DOHH2 (cell line): ENCODE data around the gene RBM47.

Source experiments
- H3F3A ChIP-seq: fragments of 200-600 bp; sonication (generic), shearing (Covaris generic); 2 replicates; pipeline ENCODE4 v1.6.0; 2016; ENCODE audit warnings: antibody characterized with exemption, mild to moderate bottlenecking; ENCODE audit not compliant: control insufficient read depth, insufficient read depth
- H3K27ac ChIP-seq: fragments of 200-600 bp; sonication (generic); 2 replicates; pipeline ENCODE4 v1.5.1; 2014; ENCODE audit warnings: low read depth, mild to moderate bottlenecking, low read length, moderate library complexity
- H3K27me3 ChIP-seq: fragments of 200-600 bp; sonication (generic); 2 replicates; pipeline ENCODE4 v1.6.1; 2014; ENCODE audit warnings: mild to moderate bottlenecking, low read length, mixed read lengths; ENCODE audit not compliant: control insufficient read depth
- H3K36me3 ChIP-seq: fragments of 200-600 bp; sonication (generic); 2 replicates; pipeline ENCODE4 v1.6.1; 2014; ENCODE audit warnings: mild to moderate bottlenecking, low read length, moderate library complexity, mixed read lengths; ENCODE audit not compliant: control insufficient read depth
- H3K4me1 ChIP-seq: fragments of 200-600 bp; sonication (generic); 2 replicates; pipeline ENCODE4 v1.6.1; 2014; ENCODE audit warnings: mild to moderate bottlenecking, low read length, mixed read lengths; ENCODE audit not compliant: control insufficient read depth
- H3K4me2 ChIP-seq: fragments of 200-600 bp; sonication (generic); 2 replicates; pipeline ENCODE4 v1.6.0; 2014; ENCODE audit warnings: mild to moderate bottlenecking, low read length, moderate library complexity
- H3K4me3 ChIP-seq: fragments of 200-600 bp; sonication (generic); 2 replicates; pipeline ENCODE4 v1.5.1; 2014; ENCODE audit warnings: mild to moderate bottlenecking, low read length, mixed read lengths
- H3K79me2 ChIP-seq: fragments of 200-600 bp; sonication (generic); 2 replicates; pipeline ENCODE4 v1.6.1; 2014; ENCODE audit warnings: mild to moderate bottlenecking, low read length, mixed read lengths; ENCODE audit not compliant: control insufficient read depth
- H3K9me2 ChIP-seq: fragments of 200-600 bp; sonication (generic); replicated peaks from 2 replicates; pipeline ENCODE4 v1.6.1; 2014; ENCODE audit warnings: mild to moderate bottlenecking, low read length, mixed read lengths; ENCODE audit not compliant: control insufficient read depth
- H3K9me3 ChIP-seq: fragments of 200-600 bp; sonication (generic); 2 replicates; pipeline ENCODE4 v1.6.1; 2014; ENCODE audit warnings: antibody characterized with exemption, low read length, mixed read lengths; ENCODE audit not compliant: control insufficient read depth, insufficient read depth
- H4K20me1 ChIP-seq: fragments of 200-600 bp; sonication (generic); 2 replicates; pipeline ENCODE4 v1.6.0; 2014; ENCODE audit warnings: low read depth, mild to moderate bottlenecking, antibody characterized with exemption, low read length, moderate library complexity; ENCODE audit not compliant: control insufficient read depth, insufficient read depth
- EZH2phosphoT487 ChIP-seq: fragments of 200-600 bp; sonication (generic); IDR thresholded peaks from 2 replicates; pipeline ENCODE4 v1.6.1; 2017; ENCODE audit warnings: borderline replicate concordance, mild to moderate bottlenecking, antibody characterized with exemption, low read length, moderate library complexity, mixed read lengths
- TF ChIP-seq, protein P1 (sequence below): fragments of 200-600 bp; sonication (generic); IDR thresholded peaks from one replicate; pipeline ENCODE4 v1.5.1; 2014; ENCODE audit warnings: antibody characterized with exemption, mild to moderate bottlenecking, low read depth, low read length; ENCODE audit not compliant: poor library complexity, severe bottlenecking

Gene RBM47

DNA sequence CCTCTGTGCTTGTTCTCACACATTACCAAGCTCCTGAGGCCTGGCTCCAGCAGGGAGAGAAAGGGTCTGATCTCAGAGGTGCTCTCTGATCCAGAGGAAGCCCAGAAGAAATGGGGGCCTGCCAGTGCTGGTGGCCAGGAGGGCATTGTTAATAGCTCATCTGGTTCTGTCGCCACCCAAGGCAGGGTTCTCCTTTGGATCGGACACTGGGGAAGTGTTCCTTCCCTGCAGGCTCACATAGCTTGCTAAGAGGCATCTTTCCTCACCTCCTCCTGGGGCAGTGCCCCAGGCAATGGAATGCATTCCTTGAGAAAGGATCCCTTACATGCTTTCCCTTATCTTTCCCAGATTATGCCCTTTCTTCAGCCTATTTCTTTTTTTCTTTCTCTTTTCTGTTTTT, 53.8 kb downstream of the RBM47 start:
- TF ChIP-seq, protein P1, sequence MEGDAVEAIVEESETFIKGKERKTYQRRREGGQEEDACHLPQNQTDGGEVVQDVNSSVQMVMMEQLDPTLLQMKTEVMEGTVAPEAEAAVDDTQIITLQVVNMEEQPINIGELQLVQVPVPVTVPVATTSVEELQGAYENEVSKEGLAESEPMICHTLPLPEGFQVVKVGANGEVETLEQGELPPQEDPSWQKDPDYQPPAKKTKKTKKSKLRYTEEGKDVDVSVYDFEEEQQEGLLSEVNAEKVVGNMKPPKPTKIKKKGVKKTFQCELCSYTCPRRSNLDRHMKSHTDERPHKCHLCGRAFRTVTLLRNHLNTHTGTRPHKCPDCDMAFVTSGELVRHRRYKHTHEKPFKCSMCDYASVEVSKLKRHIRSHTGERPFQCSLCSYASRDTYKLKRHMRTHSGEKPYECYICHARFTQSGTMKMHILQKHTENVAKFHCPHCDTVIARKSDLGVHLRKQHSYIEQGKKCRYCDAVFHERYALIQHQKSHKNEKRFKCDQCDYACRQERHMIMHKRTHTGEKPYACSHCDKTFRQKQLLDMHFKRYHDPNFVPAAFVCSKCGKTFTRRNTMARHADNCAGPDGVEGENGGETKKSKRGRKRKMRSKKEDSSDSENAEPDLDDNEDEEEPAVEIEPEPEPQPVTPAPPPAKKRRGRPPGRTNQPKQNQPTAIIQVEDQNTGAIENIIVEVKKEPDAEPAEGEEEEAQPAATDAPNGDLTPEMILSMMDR = no peak
- no peak for TF ChIP-seq EZH2phosphoT487
- Histone ChIP-seq H3F3A (peaks cover 10% of the 10 kb centered on the region), H3K79me2 (no peaks in the 10 kb centered on the region), H3K9me3 (no peaks in the 10 kb centered on the region), H3K4me1 (peaks cover 59% of the 10 kb centered on the region), H4K20me1 (no peaks in the 10 kb centered on the region), H3K27ac (no peak overlapping the region), H3K9me2 (no peaks in the 10 kb centered on the region), H3K27me3 (no peaks in the 10 kb centered on the region), H3K36me3 (no peaks in the 10 kb centered on the region), H3K4me3 (no peak overlapping the region), H3K4me2 (no peak overlapping the region)

DNA sequence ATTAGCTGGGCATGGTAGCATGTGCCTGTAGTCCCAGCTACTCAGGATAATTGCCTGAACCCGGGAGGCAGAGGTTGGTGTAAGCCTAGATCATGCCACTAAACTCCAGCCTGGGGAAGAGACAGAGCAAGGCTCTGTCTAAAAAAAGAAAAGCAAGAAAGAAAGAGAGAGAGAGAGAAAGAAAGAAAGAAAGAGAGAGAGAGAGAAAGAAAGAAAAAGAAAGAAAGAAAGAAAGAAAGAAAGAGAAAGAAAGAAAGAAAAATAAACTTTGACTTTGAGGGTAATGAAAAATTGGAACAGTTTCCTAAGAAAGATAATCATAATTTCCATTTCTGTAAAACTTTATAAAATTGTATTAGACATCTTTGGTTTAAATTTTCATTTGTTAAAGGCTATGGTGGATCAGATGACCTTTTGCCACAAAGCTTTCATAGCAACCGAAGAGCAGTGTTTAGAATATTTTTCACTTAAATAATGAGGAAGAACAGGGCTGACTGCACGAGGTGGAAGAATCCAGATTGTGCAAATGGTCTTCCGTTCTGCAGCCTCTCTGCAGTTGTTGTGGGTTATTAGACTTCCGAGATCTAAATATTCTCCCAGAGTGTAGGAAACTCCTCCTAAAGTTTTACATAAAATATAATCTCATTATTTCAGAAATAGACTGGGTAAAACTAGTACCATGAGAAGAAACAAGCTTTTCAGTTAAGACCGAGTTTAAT, 55.9 kb downstream of the RBM47 start:
- Histone ChIP-seq H4K20me1 (no peaks in the 10 kb centered on the region), H3K4me3 (peak overlapping the region; percentile 34; the same call in 1 of the 2 replicates), H3F3A (peaks cover 10% of the 10 kb centered on the region), H3K79me2 (no peaks in the 10 kb centered on the region), H3K4me2 (peak overlapping the region; percentile 49), H3K4me1 (peaks cover 59% of the 10 kb centered on the region), H3K9me3 (no peaks in the 10 kb centered on the region), H3K27ac (peak overlapping the region; percentile 42), H3K9me2 (no peaks in the 10 kb centered on the region), H3K27me3 (no peaks in the 10 kb centered on the region), H3K36me3 (no peaks in the 10 kb centered on the region)
- no peak for TF ChIP-seq EZH2phosphoT487
- TF ChIP-seq, protein P1 = no peak

DNA sequence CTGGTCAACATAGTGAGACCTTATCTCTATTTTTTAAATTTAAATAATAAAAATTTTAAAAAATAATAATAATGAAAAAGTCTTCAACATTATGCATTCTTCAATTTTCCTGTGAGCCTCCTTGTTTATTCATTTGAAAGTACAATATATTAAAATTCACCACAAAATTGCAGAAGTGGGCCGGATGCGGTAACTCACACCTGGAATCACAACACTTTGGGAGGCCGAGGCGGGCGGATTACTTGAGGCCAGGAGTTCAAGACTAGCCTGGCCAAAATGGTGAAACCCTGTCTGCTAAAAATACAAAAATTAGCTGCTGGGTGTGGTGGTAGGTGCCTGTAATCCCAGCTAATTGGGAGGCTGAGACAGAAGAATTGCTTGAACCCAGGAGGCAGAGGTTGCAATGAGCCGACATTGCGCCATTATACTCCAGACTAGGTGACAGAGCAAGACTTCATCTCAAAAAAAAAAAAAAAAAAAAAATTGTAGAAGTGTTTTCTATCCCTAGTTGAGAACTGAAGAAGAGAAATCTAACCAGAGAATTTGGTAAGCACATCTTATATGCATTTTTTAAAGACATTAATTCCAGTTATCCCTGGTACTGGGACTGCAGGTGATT, 56.9 kb downstream of the RBM47 start:
- Histone ChIP-seq H3K27me3 (no peaks in the 10 kb centered on the region), H3K4me1 (peaks cover 57% of the 10 kb centered on the region), H3K9me2 (no peaks in the 10 kb centered on the region), H3K4me3 (no peak overlapping the region), H3K4me2 (no peak overlapping the region), H3K9me3 (no peaks in the 10 kb centered on the region), H3K79me2 (no peaks in the 10 kb centered on the region), H3F3A (peaks cover 4% of the 10 kb centered on the region), H4K20me1 (no peaks in the 10 kb centered on the region), H3K36me3 (no peaks in the 10 kb centered on the region), H3K27ac (no peak overlapping the region)
- TF ChIP-seq, protein P1 = no peak
- TF ChIP-seq EZH2phosphoT487 = no peak
